Motor neuron (in vitro differentiated cells): ENCODE data around the gene SORCS3. TPM values are rescaled to one million over a fixed set of nuclear protein-coding genes. Genes with fewer than 3 reads are reported as not detected.

ENCODE experiments used
- ATAC-seq, 8 experiments: fragments of 200-7000 bp; cut with Tn5 transposase; replicated peaks in 6 of 8; 2 replicates each; pipeline ENCODE4 v1.8.0; 2021; ENCODE audit warnings: mild to moderate bottlenecking in 8 of 8, moderate library complexity in 8 of 8
- H3K27ac ChIP-seq, 2 donors: fragments of 250-450 bp; sonication (Bioruptor Pico); 2 replicates each; pipeline ENCODE4 v1.9.0; 2021; ENCODE audit warnings: antibody characterized with exemption in 2 of 2, mild to moderate bottlenecking in 2 of 2, moderate library complexity in 1 of 2
- H3K4me1 ChIP-seq, 2 donors: fragments of 250-450 bp; sonication (Bioruptor Pico); replicated peaks in 1 of 2; 2 replicates each; pipeline ENCODE4 v1.6.1; 2021; ENCODE audit warnings: antibody characterized with exemption in 2 of 2, mild to moderate bottlenecking in 2 of 2, moderate library complexity in 1 of 2
- H3K4me3 ChIP-seq, 5 donors: fragments of 250-450 bp; sonication (Bioruptor Pico); 2 replicates each; pipeline ENCODE4 v1.9.0; 2021; ENCODE audit warnings: antibody characterized with exemption in 5 of 5, mild to moderate bottlenecking in 5 of 5, moderate library complexity in 4 of 5
- WGBS, 10 experiments: fragments of 450-650 bp; shearing (Covaris generic); methylation state at CpG; one replicate each; pipeline ENCODE4 v1.0.0; 2022; 5-methylcytosine and 5-hydroxymethylcytosine counted together
- in situ Hi-C, 9 experiments: fragments of 400-800 bp; cut with MboI; loops; one replicate each; pipeline ENCODE4 v1.15.0; 2021; ENCODE audit warnings: low sequenced_read_pairs in 9 of 9, low pct_unique_long_range_greater_than_20kb in 2 of 9; ENCODE audit not compliant: unreplicated experiment in 9 of 9
- total RNA-seq, 8 experiments: library from RNA; unstranded; fragments of 300-600 nt; gene quantifications; 2 replicates each; pipeline versions ENCODE4 v1.2.3 to v1.2.4, GENCODE V29; 2022

The SORCS3 gene
- total RNA-seq, 8 experiments from 2014 or later, result 0.10 to 14.3 (median 7.3) TPM

- H3K4me1 ChIP-seq, result no peaks in the 10 kb centered on the region
- no peak overlapping the region for H3K27ac ChIP-seq
- ATAC-seq, result no peak
- H3K4me3 ChIP-seq, result no peak overlapping the region
- in situ Hi-C loops, result no loop called here
These were observed 565.5 kb downstream of the SORCS3 start for GRCh38 chr10:105206616-105207015.

- in situ Hi-C loops, result no loop called here
- no peak overlapping the region for H3K4me3 ChIP-seq
- no peak overlapping the region for H3K27ac ChIP-seq
- no peaks in the 10 kb centered on the region for H3K4me1 ChIP-seq
- 0 to 96% (median 67%) methylated on average over 1 to 4 of the region's 4 CpGs; no CpG with 5 or more reads in 1 of the 10 experiments for WGBS, 10 experiments
- no peak for ATAC-seq
These were observed 566.4 kb downstream of the SORCS3 start for GRCh38 chr10:105207476-105207995.

- H3K27ac ChIP-seq, result no peak overlapping the region
- no peak overlapping the region for H3K4me3 ChIP-seq
- WGBS, 10 experiments, result 23 to 100% (median 63%) methylated on average over 1 to 2 of the region's 2 CpGs; no CpG with 5 or more reads in 2 of the 10 experiments
- ATAC-seq, result peak in 2 of 8 experiments; percentile 27 to 53
- in situ Hi-C loops, result no loop called here
- no peaks in the 10 kb centered on the region for H3K4me1 ChIP-seq
These were observed 569.5 kb downstream of the SORCS3 start for GRCh38 chr10:105210546-105210945.

- H3K4me3 ChIP-seq, result no peak overlapping the region
- ATAC-seq, result no peak
- WGBS, 10 experiments, result 0 to 94% (median 86%) methylated on average over 1 to 2 of the region's 2 CpGs; no CpG with 5 or more reads in 3 of the 10 experiments
- no peaks in the 10 kb centered on the region for H3K4me1 ChIP-seq
- in situ Hi-C loops, result no loop called here
- H3K27ac ChIP-seq, result no peak overlapping the region
These were observed 596.6 kb downstream of the SORCS3 start for GRCh38 chr10:105237685-105238084.

GRCh38 chr10:105239311-105240219 lies 598.5 kb downstream of the SORCS3 start:
- peak in 1 of 8 experiments; percentile 91 for ATAC-seq
- 0 to 100% (median 36%) methylated on average over 1 to 2 of the region's 2 CpGs; no CpG with 5 or more reads in 7 of the 10 experiments for WGBS, 10 experiments

GRCh38 chr10:105241254-105241653 lies 600.2 kb downstream of the SORCS3 start:
- Histone ChIP-seq H3K4me1 (no peaks in the 10 kb centered on the region), H3K27ac (no peak overlapping the region), H3K4me3 (no peak overlapping the region)
- ATAC-seq, result no peak
- WGBS, 10 experiments, result 37 to 100% (median 82%) methylated on average over 1 to 3 of the region's 5 CpGs; no CpG with 5 or more reads in 4 of the 10 experiments
- in situ Hi-C loops, result no loop called here

More at GRCh38 chr10:105239311-105240219, 598.5 kb downstream of the SORCS3 start:
- Histone ChIP-seq H3K27ac (no peak overlapping the region), H3K4me1 (no peaks in the 10 kb centered on the region), H3K4me3 (no peak overlapping the region)
- in situ Hi-C loops, result no loop called here

GRCh38 chr10:105243381-105243780 lies 602.3 kb downstream of the SORCS3 start:
- Histone ChIP-seq H3K4me1 (no peaks in the 10 kb centered on the region), H3K27ac (no peak overlapping the region), H3K4me3 (no peak overlapping the region)
- WGBS, 10 experiments, result 0 to 100% (median 53%) methylated on average over 1 to 2 of the region's 2 CpGs; no CpG with 5 or more reads in 2 of the 10 experiments
- in situ Hi-C loops, result no loop called here
- peak in 1 of 8 experiments; percentile 32 for ATAC-seq

GRCh38 chr10:105243825-105244224 lies 602.7 kb downstream of the SORCS3 start:
- 0 to 100% (median 40%) methylated on average over 1 to 2 of the region's 2 CpGs; no CpG with 5 or more reads in 1 of the 10 experiments for WGBS, 10 experiments
- no peak overlapping the region for H3K4me3 ChIP-seq
- in situ Hi-C loops, result no loop called here
- no peaks in the 10 kb centered on the region for H3K4me1 ChIP-seq
- ATAC-seq, result no peak
- H3K27ac ChIP-seq, result no peak overlapping the region

GRCh38 chr10:105247831-105248499 lies 606.9 kb downstream of the SORCS3 start:
- Histone ChIP-seq H3K4me3 (no peak overlapping the region), H3K4me1 (peaks cover 0 to 7% of the 10 kb centered on the region in 2 donors), H3K27ac (no peak overlapping the region)
- 0 to 100% (median 86%) methylated on average over 1 to 5 of the region's 5 CpGs for WGBS, 10 experiments
- no peak for ATAC-seq
- in situ Hi-C loops, result no loop called here

GRCh38 chr10:105252911-105253310 lies 611.8 kb downstream of the SORCS3 start:
- H3K4me1 ChIP-seq, result peaks cover 0 to 19% of the 10 kb centered on the region in 2 donors
- peak in 2 of 8 experiments; percentile 20 to 75 for ATAC-seq
- no peak overlapping the region for H3K27ac ChIP-seq
- in situ Hi-C loops, result no loop called here
- no peak overlapping the region for H3K4me3 ChIP-seq

- Histone ChIP-seq H3K4me3 (no peak overlapping the region), H3K27ac (no peak overlapping the region), H3K4me1 (peaks cover 0 to 19% of the 10 kb centered on the region in 2 donors)
- WGBS, 10 experiments, result 18 to 100% (median 80%) methylated on average over 1 to 7 of the region's 8 CpGs; no CpG with 5 or more reads in 1 of the 10 experiments
- in situ Hi-C loops, result no loop called here
- ATAC-seq, result peak in 5 of 8 experiments; percentile 62 to 87 (median 81)
These were observed 612.6 kb downstream of the SORCS3 start for GRCh38 chr10:105253515-105254212.

- in situ Hi-C loops, result no loop called here
- Histone ChIP-seq H3K27ac (no peak overlapping the region), H3K4me3 (no peak overlapping the region), H3K4me1 (peaks cover 0 to 10% of the 10 kb centered on the region in 2 donors)
- ATAC-seq, result peak in 1 of 8 experiments; percentile 85
- WGBS, 10 experiments, result 0 to 100% (median 86%) methylated on average over 1 to 3 of the region's 3 CpGs; no CpG with 5 or more reads in 1 of the 10 experiments
These were observed 617.1 kb downstream of the SORCS3 start for GRCh38 chr10:105258036-105258673.
